Stromal cell of bone marrow (primary cell): Measurements from ENCODE around the gene ADARB2.

Experiments used
- DNase-seq: peaks from one replicate; pipeline ENCODE4 v3.0.0-alpha.2; 2012; ENCODE audit warnings: low read depth

ADARB2 gene

DNA sequence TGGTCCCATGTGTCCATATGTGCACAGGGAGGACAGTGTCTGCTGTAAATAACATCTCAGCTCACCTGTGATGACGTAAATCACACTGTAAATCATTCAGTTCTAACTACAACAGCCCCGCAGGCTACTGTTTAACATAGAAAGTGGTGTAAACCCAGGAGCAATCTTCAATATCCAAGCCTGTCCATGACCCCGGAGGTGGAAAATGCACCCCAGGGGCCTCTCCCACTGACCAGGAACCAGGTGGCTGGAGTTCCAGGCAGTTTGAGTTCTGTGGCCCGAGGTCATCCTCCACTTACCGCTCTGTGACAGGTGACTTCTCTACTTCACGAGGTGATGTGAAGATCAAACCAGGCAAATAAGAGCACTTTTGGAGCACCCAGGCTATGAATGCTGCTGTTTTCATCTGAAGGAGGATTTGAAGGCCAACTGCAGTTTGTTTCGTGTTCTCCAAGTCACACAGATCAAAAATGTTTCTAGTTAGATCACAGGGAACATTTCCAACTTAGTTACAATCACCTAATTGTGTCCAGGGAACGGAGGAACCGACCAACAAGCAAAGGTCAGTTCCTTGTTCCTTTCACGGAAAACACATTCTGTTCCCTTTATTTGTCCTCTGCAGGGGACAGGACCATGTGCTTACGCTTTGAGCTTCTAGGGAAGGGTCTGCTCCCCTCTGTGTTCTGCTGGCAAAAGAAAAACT lies 549.3 kb downstream of the ADARB2 start:
- no peak for DNase-seq

DNA sequence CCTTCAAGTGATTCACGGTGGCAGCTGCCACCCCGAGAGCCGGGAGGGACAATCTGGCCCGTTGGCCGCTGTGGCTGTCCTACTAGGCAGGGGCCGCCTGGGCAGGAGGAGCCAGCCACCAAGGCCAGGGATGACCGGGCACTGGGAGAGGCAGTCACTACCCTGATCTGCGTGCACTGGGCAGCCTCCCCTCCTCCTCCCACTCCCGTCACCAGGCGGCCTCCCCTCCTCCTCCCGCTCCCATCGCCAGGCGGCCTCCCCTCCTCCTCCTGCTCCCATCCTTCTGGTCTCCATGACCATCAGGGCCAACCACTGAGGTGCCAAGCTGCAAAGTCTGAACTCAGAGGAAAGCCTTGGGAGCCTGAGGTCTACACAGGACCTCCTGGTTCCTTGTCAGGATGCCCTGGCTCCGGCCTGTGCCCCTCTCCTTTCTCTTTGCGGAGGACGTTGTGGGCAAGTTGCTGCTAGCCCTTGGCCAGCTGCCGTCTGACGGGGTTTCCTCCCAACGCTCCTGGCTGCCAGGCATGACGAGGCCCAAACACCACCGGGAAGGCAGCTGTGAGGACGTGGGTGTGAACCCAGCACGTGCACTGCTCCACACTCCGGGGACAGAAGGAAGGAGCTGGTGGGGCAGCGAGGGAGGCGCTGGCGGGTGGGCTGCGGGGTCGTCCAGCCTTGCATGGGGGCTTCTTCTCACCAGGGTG lies 550.0 kb downstream of the ADARB2 start:
- no peak for DNase-seq

- no peak for DNase-seq
These were observed 550.7 kb downstream of the ADARB2 start for GRCh38 chr10:1186683-1186990.

- DNase-seq, result no peak
These were observed 551.2 kb downstream of the ADARB2 start for GRCh38 chr10:1185911-1186682.

- no peak for DNase-seq
These were observed 552.5 kb downstream of the ADARB2 start for GRCh38 chr10:1184541-1185430.

DNA sequence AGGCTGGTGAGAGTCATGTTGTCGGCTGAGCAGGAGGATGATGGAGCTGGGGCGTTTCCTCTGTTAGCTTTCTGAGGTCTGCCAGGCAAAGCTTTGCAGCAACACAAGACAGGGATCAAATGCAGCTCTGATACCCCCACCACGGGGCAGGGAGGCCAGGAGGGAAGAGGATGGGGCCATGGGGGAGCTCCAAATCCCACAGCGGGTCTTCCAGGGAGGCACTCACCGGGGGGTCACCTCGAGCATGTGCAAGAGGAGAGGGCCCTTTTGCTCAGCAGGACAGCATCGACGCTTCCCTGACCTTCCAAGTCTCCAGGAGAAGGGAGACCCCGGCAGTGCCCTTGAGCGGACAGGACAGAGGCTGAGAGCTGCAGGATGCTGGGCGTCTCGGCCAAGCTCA lies 553.6 kb downstream of the ADARB2 start:
- DNase-seq, result no peak

DNA sequence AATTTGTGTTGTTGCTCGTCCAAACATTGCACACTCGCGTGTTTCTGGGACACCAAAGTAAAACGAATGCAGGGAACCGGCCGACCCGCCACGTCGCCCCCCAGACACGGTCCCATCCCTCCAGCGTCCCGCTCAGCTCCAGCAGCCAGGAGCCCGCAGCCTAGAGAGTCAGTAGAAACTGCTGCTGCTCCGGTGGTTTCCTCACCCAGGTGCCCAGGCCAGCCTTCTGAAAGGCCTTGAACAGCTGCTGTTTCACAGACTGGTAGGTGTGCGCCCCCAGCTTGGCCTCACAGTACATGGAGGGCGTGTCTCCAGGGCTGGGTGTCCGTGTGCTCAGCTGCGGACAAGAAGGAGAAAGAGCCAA lies 554.3 kb downstream of the ADARB2 start:
- DNase-seq, result no peak

- no peak for DNase-seq
These were observed 554.9 kb downstream of the ADARB2 start for GRCh38 chr10:1182280-1183032.

DNA sequence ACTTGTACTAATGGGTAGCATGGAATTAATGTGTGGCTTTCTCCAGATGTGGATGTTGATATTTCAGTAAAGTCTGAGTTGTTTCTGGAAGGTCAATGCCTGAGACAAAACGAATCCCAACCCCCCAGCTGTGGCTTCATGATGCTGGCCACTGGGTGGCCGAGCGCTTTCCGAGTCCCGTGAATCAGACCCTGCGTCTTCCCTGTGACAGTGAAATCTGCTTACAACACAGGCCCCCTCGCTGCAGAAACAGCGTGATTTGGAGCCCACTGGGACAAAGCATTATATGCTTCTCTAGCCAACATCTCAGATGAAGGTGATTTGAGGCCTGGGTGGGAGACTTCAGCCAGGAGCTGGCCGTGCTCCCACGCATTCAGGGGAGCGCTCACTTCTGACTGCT lies 556.5 kb downstream of the ADARB2 start:
- no peak for DNase-seq

DNA sequence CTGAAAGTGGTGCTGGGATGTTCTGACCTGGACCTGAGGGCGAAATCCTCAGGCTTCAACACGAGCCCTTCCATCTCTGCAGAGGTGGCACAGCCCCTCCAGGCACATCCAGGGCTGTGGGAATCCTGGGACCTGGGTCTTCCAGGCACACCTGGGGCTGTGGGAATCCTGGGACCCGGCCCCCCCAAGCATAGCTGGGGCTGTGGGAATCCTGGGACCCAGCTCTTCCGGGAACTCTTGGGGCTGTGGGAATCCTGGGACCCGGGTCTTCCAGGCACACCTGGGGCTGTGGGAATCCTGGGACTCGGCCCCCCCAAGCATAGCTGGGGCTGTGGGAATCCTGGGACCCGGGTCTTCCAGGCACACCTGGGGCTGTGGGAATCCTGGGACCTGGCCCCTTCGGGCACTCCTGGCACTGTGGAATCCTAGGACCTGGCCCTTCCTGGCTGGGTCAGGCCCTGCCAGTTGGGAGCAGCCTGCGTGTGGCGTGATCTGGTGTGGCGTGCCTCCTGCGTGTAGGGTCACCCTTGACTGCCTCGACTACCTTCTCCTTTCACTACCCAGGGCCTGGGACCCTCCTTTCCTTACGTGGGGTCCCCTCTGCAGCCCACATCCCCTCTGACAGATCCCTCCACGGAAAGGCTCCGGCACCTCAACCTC lies 557.1 kb downstream of the ADARB2 start:
- no peak for DNase-seq

DNA sequence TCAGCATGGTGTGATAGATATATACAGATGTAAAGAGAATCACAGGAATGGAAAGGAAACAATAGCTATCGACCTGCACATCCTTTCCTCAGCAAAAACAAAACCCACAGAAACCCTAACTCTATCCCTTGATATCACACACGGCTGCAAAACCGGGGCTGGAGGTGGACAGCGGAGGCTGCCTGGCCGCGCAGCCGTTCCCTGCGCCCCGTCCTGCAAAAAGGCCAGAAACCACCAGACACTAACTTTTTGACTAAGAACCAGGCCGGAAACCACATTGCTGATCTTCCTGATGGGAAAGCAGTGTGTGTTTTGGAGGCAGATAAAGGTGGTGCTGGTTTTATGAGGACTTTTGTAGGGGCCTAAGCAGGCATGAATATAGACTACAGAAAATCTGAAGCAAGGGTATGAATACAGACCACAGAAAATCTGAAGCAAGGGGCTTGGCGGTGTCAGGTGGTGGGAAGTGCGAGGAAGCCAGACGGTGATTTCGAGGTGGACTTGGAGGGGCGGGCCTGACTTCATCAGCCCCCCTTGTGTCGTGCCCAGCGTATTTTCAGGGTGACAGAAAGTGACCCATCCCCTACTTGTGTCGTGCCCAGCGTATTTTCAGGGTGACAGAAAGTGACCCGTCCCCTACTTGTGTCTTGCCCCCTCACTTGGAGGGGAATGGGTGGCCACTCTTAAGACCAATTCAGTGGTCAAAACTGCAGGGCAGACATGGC lies 557.8 kb downstream of the ADARB2 start:
- DNase-seq, result no peak

DNA sequence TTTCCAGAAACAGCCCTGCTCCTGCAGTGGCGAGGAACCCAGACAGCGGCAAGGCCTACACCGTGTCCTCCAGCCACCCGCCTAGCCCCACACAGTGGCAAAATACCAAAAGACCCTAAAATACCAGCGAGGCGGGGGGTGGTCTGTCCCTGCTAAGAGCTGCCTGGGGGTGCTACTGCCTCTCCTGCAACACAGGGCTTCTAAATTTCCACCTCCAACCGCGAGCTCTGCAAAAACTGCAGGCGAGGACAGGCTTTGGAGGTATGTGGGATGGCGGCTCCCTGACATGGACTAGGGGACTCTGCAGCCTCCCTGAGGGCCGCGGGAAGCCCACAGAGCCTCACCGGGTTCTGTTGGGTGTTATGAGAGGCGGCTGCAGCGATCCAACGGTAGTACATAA lies 558.8 kb downstream of the ADARB2 start:
- no peak for DNase-seq

DNA sequence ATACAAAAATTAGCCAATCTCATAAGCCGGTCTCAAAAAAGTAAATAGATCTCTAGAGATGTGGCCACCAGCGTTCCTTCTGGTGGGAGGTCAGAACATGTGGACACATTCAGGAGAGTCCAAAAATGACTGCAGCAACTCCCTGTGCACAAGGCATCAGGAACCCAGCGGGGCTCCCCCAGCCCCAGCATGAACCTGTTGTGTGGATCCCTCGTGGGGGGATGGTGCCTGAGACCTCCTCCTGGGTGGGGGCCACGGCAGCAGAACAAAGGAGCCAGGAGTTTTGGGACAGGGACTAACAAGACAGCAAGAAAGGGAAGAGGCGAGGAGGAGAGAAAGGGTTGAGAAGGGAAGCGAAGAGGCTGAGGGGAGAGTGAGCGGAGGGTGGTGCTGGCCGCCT lies 559.4 kb downstream of the ADARB2 start:
- DNase-seq, result no peak

DNA sequence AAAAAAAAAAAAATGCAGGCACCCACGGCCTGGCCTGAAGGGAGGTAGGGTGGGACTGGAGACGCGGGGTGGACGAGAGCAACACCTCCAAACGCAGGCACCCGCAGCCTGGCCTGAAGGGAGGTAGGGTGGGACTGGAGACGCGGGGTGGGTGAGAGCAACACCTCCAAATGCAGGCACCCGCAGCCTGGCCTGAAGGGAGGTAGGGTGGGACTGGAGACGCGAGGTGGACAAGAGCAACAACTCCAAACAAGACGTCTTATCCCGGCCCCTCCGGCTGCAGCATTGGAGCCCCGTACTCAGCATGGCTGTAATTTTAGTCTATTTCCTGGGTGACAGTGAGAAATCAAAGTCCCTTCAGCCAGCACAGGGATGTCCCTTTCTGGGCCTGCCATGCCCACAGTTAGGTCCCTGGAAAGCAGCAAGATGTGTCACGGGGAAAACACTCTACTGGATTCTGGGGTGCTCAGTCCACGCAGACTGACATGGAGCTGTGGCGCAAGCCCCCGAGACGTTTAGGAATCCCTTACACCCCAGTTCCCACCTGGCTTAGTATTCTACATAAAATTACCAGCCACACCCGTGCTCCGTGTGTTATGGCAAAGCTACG lies 561.3 kb downstream of the ADARB2 start:
- DNase-seq, result no peak

DNA sequence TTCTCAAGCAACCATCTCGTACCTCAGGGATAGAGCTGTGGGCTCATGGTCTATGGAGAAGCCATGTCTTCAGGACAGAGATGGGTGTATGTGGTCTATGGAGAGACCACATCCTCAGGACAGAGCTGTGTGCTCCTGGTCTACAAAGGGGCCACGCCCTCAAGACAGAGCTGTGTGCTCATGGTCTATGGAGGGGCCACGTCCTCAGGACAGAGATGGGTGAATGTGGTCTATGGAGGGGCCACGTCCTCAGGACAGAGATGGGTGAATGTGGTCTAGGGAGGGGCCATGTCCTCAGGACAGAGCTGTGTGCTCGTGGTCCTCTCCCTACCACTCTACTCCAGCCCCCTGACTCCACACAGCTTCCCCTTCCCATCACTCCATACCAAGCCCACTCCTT lies 563.3 kb downstream of the ADARB2 start:
- DNase-seq, result no peak

DNA sequence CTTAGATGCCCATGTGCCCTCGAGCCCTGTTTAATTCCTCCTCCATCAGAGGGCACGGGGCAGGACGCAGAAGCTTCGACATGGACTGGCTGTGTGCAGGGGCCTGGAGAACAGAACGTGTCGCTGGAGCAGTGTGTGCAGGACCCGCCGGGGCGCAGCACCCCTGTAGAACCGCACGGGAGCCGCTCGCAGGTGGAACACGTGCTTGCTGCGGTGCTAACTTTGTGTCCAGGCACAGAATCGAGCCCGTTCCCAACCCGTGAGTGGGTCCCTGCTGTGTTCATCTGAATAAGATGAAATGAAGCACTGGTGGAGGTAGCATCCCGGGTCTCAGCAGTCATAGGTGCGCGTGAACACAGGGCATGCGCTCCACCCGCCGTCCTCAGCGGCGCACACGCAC lies 564.2 kb downstream of the ADARB2 start:
- no peak for DNase-seq

- no peak for DNase-seq
These were observed 564.9 kb downstream of the ADARB2 start for GRCh38 chr10:1172256-1172984.

DNA sequence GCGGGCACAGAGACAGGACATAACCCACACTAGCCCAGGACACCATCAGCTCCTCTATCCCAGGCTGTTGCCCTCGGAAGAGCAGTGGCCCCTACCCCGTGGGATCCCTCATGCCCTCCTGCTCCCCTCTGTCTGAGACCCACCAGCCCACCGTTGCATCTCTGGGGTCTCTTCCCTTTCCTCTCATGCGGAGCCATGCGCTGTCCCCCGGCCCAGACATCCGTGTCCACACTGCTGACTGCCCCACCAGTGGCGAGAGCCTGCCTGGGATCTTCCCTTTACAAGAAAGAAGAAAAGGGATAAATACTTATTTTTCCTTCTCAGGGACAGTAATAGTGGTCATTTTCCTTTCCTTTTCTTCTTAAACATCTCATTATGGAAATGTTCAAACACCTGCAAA lies 565.7 kb downstream of the ADARB2 start:
- no peak for DNase-seq

DNA sequence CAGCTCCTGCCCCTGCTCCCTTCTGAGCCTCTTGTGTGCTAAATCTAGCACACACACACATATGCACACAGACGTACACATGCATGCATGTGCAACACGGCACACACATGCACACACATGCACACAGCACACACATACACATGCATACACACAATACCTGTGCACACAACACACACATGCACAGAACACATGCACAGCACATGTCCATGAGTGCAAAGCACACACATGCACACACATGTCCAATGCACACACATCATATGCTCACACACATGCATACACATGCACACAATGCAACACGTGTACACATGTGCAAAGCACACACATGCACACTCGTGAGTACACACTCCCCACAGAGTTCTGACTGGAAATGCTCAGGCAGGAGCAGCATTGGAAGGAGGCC lies 566.1 kb downstream of the ADARB2 start:
- no peak for DNase-seq

DNA sequence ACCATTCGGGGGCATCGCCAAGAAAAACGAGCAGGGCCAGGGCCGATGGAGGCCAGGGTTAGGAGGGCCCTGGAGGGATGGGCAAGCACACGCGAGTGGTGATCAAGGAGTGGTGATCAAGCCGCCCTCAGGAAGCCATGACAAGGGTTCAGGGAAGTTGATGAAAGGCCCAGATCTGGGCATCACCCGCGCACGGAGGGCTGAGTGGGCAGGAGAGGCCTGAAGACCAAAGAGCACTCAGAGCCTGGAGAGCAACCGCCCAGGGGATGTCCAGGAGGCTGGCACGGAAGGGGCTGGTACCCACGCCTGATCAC lies 566.5 kb downstream of the ADARB2 start:
- no peak for DNase-seq
